HG02763 (cell line): Measurements from ENCODE around the gene RASGRF1.
A peak's percentile ranks its signal among the peaks of the same experiment; 100 is the strongest.
"Not testable (repeated sequence)": the region's sequence is repeated elsewhere in the genome, so short reads cannot be mapped to it uniquely, and the experiment has no call there.

Experiments used
- ATAC-seq: cut with Tn5 transposase; IDR thresholded peaks from one replicate; pipeline ENCODE4 v1.9.1; 2021; ENCODE audit warnings: mild to moderate bottlenecking, moderate library complexity; ENCODE audit not compliant: unreplicated experiment

RASGRF1 gene

DNA sequence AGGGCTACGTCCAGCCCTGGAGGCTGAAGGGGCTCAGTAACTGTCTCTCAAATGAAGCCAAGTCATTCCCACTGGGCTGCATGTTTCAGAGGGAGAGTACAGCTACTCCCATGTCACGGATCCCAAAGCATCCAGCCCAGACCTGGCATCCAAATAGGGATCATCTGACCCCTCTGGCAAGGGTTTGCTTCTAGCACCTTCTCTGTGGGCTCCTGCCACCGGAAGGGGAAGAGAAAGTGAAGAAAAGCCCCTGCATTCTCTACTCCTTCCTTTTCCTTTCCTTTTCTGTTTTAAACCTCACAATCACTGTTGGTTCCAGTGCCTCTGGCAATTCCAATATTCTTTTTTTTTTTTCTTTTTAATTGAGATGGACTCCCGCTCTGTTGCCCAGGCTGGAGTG, 81.2 kb downstream of the RASGRF1 start:
- no peak for ATAC-seq

DNA sequence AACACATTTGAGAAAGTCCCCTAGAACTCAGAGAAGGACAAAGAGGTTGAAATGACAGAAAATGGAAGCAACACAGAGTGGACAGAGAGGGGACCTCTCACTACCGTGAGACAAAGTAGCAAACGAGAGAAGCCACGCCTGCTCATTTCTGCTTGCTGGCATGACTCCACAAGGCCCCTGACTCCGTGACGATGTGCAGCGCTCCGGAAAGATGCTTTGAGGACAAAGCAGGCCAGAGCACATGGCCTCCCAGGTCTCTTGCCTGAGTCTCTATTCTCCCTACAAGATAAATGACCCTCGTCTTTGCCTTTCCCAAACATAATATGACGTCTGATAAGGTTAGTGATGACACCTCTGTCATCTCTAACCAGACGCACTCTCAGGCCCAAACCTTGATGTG, 81.9 kb downstream of the RASGRF1 start:
- no peak for ATAC-seq

DNA sequence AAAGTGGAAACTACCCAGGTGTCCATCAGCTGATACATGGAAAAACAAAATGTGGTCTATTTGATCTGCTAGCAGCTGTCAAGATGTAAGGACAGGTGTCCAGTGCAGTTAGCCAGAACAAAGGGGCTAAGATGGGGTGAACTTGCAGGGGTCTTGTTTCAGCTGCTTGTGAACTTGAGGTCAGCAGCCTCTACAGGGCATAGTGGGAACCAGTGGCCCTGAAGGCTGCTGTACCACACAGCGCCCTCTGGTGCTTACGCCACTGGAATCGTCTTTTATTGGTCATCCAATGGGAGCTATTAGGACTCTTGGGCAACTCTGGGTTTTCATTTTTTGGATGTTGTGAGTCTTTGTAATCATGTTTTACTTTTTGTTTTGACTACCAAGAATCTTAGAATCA, 83.5 kb downstream of the RASGRF1 start:
- ATAC-seq: no peak

DNA sequence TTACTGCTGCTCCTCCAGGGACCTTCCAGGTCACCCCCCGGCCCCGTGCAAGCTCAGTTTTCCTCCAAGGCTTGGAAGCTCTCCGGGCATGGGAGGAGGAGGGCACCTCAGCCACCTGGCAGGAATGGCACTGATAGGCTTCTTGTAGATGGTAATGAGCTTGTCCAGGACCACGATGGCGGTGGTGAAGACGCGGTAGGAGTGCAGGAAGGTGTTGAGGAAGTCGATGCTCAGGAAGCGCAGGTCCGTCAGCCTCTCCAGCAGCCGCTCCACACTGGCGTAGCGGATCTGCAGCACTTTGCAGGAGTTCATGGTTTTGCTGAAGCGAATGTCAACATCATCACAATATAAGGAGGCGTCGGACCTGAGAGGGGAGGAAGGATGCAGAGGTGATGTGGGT, 84.5 kb downstream of the RASGRF1 start:
- no peak for ATAC-seq

DNA sequence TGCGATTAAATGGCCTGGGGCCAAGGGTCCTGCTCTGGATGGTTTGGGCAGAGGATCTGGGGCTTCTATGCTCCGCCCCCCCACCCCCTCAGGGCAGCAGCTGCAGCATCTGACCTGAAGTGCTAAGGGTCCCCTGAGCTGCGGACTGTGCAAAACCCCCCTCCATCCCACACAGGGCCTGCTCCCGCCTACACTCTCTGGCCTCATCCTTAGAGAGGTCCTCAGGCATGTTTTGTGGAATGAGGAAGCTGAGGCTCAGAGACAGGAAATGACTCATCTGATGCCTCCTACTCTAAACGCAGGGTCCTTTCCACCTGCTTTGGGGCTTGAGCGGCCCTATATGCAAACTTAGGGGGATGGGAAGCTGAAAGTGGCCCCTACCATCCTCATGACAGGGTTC, 86.2 kb downstream of the RASGRF1 start:
- ATAC-seq: peak; percentile 79

DNA sequence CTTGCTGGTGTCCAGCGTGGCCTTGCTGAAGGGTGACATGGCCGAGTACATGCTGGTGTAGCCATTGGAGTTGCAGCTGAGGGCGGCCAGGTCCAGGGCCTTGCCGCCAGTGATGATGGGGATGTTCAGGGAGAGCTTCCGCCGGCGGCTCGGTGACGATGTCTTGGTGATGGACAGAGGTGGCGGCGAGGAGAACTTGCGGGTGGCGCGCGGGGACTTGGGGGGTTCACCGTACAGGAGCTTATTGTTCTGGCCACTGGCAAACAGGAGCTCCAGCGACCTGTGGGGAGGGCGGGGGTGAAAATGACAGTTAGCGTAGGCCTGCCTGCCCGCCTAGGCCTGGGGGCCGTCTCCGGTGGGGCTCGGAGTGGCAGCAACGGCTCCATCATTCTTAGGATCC, 86.7 kb downstream of the RASGRF1 start:
- ATAC-seq: peak; percentile 3

DNA sequence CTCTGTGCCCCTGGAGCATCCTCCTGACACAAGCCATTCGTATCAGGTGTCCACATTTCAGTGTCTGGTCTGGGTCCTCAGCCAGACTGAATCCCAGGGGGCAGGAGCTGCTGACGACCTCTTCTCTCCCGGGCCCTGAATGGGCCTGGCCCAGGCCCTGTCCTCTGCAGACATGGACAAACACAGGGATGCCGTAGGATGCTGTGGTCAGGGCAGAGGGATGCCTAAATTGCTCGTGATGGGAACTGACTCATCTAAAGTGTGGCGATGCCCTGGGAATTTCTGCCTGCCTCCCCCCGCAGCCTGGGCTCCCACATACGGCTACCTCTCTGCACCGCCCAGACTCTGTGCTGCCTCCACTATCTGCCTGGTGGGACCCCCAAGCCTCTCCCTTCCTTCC, 87.3 kb downstream of the RASGRF1 start:
- no peak for ATAC-seq

DNA sequence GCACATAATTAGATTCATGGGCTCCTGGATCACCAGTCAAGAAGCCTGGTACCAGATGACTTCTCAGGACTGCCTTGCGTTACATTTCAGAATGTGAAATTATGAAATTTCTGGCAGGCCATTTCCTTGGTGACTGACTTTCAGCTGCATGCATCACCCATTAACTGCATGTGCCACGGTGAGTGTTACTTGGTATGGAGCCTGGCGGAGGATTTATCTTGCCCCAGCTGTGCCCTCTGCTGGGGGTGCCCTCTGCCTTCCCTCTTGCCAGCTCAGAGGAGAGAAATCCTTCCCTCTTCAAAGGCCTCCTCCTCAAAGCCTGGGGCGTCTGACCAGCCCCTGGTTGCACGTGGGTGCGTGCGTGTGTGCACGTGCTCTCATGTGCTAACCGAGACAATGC, 88.0 kb downstream of the RASGRF1 start:
- no peak for ATAC-seq

DNA sequence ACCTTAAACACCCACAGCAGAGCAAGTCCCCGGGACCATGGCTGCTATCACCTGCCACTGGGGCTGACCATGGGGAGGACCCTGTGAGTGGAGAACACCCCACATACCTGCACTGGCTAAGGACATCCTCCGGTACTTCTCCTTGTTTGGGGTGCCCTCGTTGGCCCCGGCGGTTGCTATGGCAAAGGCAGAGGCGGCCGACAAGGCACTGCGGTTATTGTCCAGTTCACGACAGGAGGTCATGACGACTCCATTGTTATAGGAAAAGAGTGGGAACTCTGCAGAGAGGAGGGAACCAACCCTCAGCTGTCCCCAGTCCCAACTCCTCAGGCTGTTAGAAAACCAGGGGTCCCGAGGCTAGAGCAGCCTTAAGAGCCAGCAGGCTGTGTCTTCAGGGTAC, 90.9 kb downstream of the RASGRF1 start:
- ATAC-seq: no peak

DNA sequence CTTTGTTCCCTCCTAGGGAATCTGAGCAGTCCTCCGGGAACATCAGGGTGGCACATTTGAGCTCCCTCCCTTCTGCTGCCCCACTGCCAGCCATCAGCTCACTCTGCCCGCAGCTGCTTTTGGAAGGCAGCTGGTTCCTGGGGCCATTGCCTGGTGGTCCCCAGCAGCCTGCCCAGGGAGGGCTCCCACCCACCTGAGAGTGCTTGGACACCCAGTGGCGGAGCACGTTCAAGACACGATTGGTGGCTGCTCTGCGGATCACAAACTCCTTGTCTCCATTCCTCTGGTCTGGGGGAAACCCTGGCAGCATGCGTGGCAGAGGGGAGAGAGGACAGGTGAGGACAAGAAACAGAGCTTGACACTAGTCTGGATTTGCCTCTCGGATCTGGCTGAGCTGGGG, 92.1 kb downstream of the RASGRF1 start:
- ATAC-seq: no peak

- ATAC-seq: no peak
These were observed 92.5 kb downstream of the RASGRF1 start for GRCh38 chr15:78997981-78998499.

- ATAC-seq: no peak
These were observed 93.7 kb downstream of the RASGRF1 start for GRCh38 chr15:78996894-78997275.

DNA sequence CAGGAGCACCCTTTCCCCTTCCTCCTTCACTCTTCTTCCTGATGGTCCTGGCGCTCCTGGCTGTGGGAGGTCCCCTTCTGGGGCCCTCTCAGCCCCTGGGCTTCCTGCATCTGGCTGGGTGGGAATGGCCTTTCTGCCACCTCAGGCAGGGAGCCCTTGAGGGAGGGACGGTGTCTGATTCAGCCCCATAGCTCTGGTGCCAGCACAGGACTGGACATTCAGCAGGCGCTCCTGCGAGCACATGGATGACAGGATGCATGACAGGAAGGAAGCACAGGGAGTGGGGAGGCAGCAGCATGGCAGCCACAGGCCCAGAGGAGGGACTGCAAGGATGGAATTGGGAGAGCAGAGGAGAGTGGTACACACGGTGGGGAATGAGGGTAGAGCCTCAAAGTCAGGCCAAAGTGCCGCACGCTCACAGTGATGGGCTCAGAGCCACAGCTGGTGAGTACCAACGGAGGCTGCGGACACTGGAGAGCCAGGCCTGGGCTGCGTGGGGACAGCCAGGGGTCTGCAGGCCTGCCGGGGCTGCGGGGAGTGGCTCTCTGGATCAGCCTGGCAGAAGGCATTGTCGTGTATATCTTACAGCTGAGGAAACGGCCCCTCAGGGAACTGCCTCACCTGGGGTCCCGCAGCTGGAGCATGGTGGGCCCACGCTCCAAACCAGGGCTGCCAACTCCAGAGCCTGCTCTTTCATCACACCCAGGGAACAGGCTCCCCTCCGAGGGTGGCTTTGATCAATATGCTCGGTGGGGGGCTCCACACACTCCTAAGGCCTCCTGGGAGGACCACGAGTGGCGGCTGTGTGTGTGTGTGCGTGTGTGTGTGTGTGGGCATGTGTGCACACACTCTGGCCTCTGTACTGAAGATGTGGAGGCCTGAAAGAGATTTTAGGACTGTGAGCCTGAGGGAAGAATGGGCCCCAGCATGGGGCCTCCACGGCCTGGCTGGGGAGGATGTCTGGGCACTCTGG, 94.4 kb downstream of the RASGRF1 start:
- ATAC-seq: no peak

GRCh38 chr15:78995161-78995560, 95.4 kb downstream of the RASGRF1 start:
- not testable (repeated sequence) for ATAC-seq

DNA sequence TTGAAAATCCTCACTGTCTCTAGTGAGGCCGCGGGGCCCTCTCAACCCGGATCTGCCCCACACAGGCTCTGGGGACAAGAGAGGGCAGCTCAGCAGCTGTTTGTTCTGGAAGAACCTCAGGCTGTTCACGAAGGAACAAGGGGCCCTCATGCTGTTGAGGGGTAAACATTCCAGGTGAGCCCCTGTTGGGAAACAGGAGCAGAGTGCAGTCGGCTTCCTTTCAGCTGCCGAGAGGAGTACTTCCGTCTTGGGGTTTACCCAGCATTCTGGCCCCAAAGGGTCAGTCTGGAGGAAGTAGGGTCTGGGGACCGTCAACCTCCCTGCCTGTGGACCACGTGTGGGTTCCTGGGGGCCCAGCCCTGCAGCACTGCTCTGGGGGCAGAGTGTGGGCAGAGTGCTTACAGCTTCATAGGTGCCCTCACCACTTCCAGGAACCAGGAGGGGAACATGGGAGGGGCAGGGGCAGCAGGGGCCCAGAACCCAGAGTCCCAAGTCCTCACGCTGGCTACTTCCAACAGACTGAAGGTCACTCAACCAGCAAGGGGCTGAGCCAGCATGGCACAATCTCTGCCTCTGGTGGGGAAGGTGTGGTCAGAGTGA, 96.5 kb downstream of the RASGRF1 start:
- ATAC-seq: no peak

DNA sequence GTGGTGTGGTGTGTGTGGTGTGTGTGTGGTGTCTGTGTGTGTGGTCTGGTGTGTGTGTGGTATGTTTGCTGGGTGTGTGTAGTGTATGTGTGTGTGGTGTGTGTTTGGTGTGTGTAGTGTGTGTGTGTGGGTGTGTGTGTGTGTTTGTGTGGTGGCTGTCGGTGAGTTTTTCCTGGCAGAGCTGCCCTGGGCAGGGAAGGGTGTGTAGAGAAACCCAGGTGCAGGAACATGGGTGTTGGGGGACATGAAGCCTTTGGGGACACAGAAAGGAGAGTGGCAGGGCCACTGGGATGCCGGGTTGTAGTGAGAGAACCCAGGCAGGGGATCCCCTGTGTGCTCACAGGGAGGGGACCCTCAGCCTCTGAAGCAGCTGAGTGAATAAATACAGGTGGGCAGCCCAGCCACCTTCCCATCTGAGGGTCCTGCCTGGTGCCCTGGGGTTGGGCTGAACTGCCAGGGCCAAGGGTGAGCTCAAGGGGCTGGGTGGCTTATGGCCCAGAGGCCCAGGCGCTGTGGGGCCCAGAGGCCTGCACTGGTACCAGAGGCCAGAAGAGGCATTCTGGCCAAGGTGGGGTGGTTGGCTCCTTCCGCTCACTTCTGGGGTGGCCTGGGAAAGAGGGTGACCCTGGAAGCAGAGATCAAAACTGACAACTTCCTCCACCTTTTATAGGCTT, 97.2 kb downstream of the RASGRF1 start:
- ATAC-seq: no peak

DNA sequence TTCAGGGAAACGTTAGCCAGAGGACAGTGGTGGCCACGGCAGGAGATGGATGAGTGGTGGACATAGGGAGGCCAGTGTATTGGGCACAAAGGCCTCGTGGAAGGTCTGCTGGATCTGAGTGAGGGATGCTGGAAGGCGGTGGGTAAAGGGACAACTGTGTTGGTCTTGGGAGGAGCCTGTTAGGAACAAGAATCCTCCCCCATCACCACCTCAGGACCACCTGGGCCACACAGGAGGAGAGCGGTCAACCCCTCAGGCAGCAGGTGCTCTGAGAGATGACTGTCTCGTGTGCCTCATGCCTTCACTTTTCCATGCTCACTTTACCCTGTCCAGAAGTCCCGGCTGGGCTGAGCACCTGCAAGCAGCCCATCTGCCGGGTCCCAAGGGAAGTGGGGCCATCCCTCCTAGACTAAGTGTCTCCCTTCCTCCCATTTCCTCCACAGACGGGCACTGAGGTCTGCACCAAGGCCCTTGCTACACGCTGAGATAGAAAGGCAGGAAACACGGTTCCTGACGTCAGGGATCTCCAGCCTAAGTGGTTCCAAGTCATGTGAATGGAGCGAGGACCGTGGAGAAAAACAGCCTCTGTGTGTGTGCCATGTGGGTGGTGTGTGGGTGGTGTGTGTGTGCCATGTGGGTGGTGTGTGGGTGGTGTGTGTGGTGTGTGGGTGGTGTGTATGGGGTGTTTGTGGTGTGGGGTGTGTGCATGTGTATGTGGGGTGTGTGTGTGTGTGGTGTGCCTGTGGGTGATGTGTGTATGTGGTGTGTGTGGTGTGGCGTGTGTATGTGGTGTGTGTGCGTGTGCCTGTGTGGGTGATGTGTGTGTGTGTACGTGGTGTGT, 97.9 kb downstream of the RASGRF1 start:
- no peak for ATAC-seq

- ATAC-seq: no peak
These were observed 98.7 kb downstream of the RASGRF1 start for GRCh38 chr15:78991879-78992278.

DNA sequence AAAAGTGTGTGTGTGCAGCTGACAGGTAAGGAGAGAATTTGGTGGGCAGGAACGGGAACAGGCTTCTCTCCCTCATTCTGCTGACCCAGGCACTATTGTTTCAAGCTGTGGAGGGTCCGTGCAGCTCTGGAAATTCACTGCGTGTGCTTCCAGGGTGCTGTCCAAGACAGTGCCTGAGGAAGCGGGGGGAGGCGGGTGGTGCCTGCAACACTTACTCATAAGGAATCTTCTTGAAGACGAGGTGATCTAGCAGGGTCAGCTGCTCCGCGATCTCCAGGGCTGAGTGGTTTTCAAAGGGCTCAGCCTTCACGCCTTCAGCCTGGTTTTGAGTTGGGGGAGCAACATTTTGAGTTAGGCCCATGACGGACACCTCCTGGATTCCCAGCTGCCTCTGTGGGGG, 99.1 kb downstream of the RASGRF1 start:
- ATAC-seq: no peak

DNA sequence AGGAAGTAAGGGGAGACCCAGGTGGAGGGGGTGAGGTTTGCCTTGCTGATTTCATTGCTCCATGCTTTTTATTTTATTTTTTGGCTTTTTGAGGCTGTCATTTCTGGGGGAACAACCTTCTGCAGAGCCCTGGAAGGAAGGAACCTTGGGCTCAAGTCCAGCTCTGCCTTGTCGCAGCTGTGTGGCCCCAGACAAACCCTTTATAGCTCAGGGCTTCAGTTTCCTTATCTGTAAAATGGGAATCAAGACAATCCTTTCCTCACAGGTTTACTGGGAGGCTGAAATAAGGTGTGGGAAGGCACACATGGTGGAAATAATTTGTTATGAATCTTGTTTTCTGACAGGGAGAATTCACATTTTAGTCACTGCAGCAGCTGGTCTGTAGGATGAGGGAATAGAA, 100.3 kb downstream of the RASGRF1 start:
- ATAC-seq: no peak
